Right lobe of liver (tissue), 4 donors: Measurements from ENCODE around the gene BTBD2.

ENCODE experiments used
- CTCF ChIP-seq, 4 donors: fragments of 200-600 bp in 3 of 4; fragments of 450-650 bp in 1 of 4; IDR thresholded peaks; one replicate each; pipeline versions ENCODE4 v1.5.1 to v1.8.0; 2016 to 2022; ENCODE audit warnings: antibody characterized with exemption in 4 of 4, mild to moderate bottlenecking in 2 of 4
- POLR2A ChIP-seq: fragments of 450-650 bp; IDR thresholded peaks from one replicate; pipeline ENCODE4 v1.6.1; 2017; ENCODE audit warnings: antibody characterized with exemption, mild to moderate bottlenecking
- donor health status: DM: no; HTN: no; CAD: no.
- donor health status: DM: no; HTN: no; CAD: no.
- donor health status: DM: no; HTN: yes; CAD: no.

DNA sequence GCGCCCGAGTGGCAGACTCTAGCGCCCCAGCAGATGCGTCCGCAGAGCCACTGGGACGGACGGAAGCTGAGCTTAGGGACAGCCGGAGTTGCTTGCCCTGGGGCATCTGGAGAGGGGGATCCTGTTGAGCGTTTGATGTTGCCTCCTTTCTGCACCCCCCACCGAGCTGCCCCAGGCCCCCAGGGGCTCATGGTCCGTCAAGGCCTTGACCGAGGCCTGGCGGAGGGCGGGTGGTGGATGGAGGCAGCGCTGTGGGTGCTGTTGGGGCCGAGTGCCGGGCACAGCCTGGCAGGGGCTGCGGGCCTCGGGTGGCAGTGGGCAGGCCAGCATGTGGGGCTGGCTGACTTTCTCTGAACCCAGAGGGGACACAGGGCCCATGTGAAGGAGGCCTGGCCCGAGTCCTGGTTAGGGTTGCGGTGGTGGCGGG is 71.8 kb downstream of the BTBD2 start:
- TF ChIP-seq CTCF (IDR thresholded peaks at IDR 0.05) (no peak), POLR2A (no peak)
